GM12878 (cell line): ENCODE measurements around the gene LARP1B. TPM values are rescaled to one million over a fixed set of nuclear protein-coding genes. Genes with fewer than 3 reads are reported as not detected.

Experiments used
- ATF3 ChIP-seq: IDR thresholded peaks from 2 replicates; pipeline ENCODE4 v1.6.1; 2011; ENCODE audit warnings: low read depth, mild to moderate bottlenecking, low read length, moderate library complexity, borderline replicate concordance; ENCODE audit errors: extremely low read depth
- BMI1 ChIP-seq: fragments of 450-650 bp; IDR thresholded peaks from 2 replicates; pipeline ENCODE4 v1.6.1; 2016; ENCODE audit warnings: mild to moderate bottlenecking, moderate library complexity, borderline replicate concordance
- BRCA1 ChIP-seq: IDR thresholded peaks from 2 replicates; pipeline ENCODE4 v1.6.1; 2011; ENCODE audit warnings: low read depth, low read length, improper control_type of control experiment
- CEBPZ ChIP-seq: fragments of 150-350 bp; IDR thresholded peaks from 2 replicates; pipeline ENCODE4 v1.6.1; 2016; ENCODE audit warnings: low read depth, low read length
- CREM ChIP-seq: IDR thresholded peaks from 2 replicates; pipeline ENCODE4 v1.6.1; 2014; ENCODE audit warnings: antibody characterized with exemption, low read depth
- EGR1 ChIP-seq, 2 experiments: IDR thresholded peaks; 1 replicate in 1 of 2; 2 replicates in 1 of 2; pipeline ENCODE4 v1.6.1; 2011 to 2012; ENCODE audit warnings: low read depth in 2 of 2, low read length in 2 of 2, borderline replicate concordance in 1 of 2, mild to moderate bottlenecking in 1 of 2, moderate library complexity in 1 of 2
- GABPA ChIP-seq: IDR thresholded peaks from 2 replicates; pipeline ENCODE4 v1.6.1; 2014; ENCODE audit warnings: antibody characterized with exemption, low read depth, mild to moderate bottlenecking, inconsistent platforms
- HSF1 ChIP-seq: fragments of 150-350 bp; IDR thresholded peaks from 2 replicates; pipeline ENCODE4 v1.6.1; 2014; ENCODE audit warnings: mild to moderate bottlenecking, low read depth, low read length
- KDM1A ChIP-seq: fragments of 200-600 bp; sonication (generic); IDR thresholded peaks from 2 replicates; pipeline ENCODE4 v1.6.1; 2016; ENCODE audit warnings: borderline replicate concordance
- NBN ChIP-seq: fragments of 450-650 bp; IDR thresholded peaks from 2 replicates; pipeline ENCODE4 v1.6.1; 2016
- NKRF ChIP-seq: fragments of 450-650 bp; conservative IDR thresholded peaks from 2 replicates; pipeline ENCODE4 v1.6.1; 2017; ENCODE audit warnings: mild to moderate bottlenecking, moderate library complexity
- PBX3 ChIP-seq: IDR thresholded peaks from 2 replicates; pipeline ENCODE4 v1.6.1; 2011; ENCODE audit warnings: mild to moderate bottlenecking, low read depth, low read length, moderate library complexity; ENCODE audit not compliant: insufficient replicate concordance
- POLR2A ChIP-seq: IDR thresholded peaks from 2 replicates; pipeline ENCODE4 v1.6.1; 2011; ENCODE audit warnings: low read depth, mild to moderate bottlenecking, low read length
- RUNX3 ChIP-seq: IDR thresholded peaks from 2 replicates; pipeline ENCODE4 v1.6.1; 2012; ENCODE audit warnings: low read length, inconsistent platforms
- SMARCA5 ChIP-seq: fragments of 450-650 bp; IDR thresholded peaks from 2 replicates; pipeline ENCODE4 v1.6.1; 2017; ENCODE audit warnings: mild to moderate bottlenecking
- ZBED1 ChIP-seq: IDR thresholded peaks from 2 replicates; pipeline ENCODE4 v1.6.1; 2016; ENCODE audit warnings: borderline replicate concordance
- ZBTB4 ChIP-seq: fragments of 450-650 bp; formaldehyde crosslinking; IDR thresholded peaks from 2 replicates; pipeline ENCODE4 v1.4.0; 2022; ENCODE audit warnings: mild to moderate bottlenecking, moderate library complexity
- polyA plus RNA-seq, 11 experiments: library from polyadenylated mRNA; depleted of rRNA in 4 of 11; unstranded in 6 of 11; stranded (reverse) in 5 of 11; fragments of >200 nt; fragmentation: Nextera tagmentation in 4 of 11; fragmentation: Illumina TruSeq in 1 of 11; extraction: Ambion mirVana in 4 of 11; extraction: Trizol in 1 of 11; gene quantifications; 1 replicate in 1 of 11; 2 replicates in 10 of 11; pipeline versions ENCODE4 v1.2.1 to v1.2.3, GENCODE V29; 2011 to 2016; ENCODE audit warnings: inconsistent platforms in 2 of 11, missing spikeins in 2 of 11, low read depth in 1 of 11
- total RNA-seq, 4 experiments: library from RNA; depleted of rRNA in 3 of 4; stranded (reverse); fragments of >200 nt in 3 of 4; fragmentation: Illumina TruSeq in 1 of 4; extraction: Trizol in 1 of 4; gene quantifications; 2 replicates each; pipeline versions ENCODE4 v1.2.1 to v1.2.3, GENCODE V29; 2013 to 2021

Gene LARP1B
- total and polyA plus RNA-seq, 10 of the 15 experiments (the other 5 are each of a cell fraction or from before 2014, with no cell fraction given) = 9.2 to 30.9 (median 14.7) TPM

- TF ChIP-seq ZBTB4 = no peak
- TF ChIP-seq ZBED1 = no peak; the same call in 1 of the 2 replicates
- no peak for TF ChIP-seq HSF1
- TF ChIP-seq GABPA = no peak
- TF ChIP-seq CREM = peak; percentile 62; the same call in 1 of the 2 replicates
- no peak for TF ChIP-seq BMI1
- TF ChIP-seq PBX3 = no peak
- no peak for TF ChIP-seq KDM1A
- TF ChIP-seq RUNX3 = peak; percentile 1; the same call in 1 of the 2 replicates
- TF ChIP-seq BRCA1 = peak; percentile 63
- peak in 1 of 2 experiments; percentile 22; a peak in 1 of 3 replicates for TF ChIP-seq EGR1 (IDR thresholded peaks at IDR 0.05; ENCODE audit: borderline replicate concordance in 1 of 2, low read depth in 2 of 2, low read length in 2 of 2)
- TF ChIP-seq SMARCA5 = peak; percentile 61; the same call in 1 of the 2 replicates
- TF ChIP-seq POLR2A = peak; percentile 93
- no peak for TF ChIP-seq CEBPZ
- no peak for TF ChIP-seq ATF3
- no peak for TF ChIP-seq NBN
- TF ChIP-seq NKRF = peak; percentile 78
Observed at GRCh38 chr4:128060699-128061565, at the start of gene LARP1B (continued).
